ENCODE measurements around the gene ERC1.

Gene ERC1

DNA sequence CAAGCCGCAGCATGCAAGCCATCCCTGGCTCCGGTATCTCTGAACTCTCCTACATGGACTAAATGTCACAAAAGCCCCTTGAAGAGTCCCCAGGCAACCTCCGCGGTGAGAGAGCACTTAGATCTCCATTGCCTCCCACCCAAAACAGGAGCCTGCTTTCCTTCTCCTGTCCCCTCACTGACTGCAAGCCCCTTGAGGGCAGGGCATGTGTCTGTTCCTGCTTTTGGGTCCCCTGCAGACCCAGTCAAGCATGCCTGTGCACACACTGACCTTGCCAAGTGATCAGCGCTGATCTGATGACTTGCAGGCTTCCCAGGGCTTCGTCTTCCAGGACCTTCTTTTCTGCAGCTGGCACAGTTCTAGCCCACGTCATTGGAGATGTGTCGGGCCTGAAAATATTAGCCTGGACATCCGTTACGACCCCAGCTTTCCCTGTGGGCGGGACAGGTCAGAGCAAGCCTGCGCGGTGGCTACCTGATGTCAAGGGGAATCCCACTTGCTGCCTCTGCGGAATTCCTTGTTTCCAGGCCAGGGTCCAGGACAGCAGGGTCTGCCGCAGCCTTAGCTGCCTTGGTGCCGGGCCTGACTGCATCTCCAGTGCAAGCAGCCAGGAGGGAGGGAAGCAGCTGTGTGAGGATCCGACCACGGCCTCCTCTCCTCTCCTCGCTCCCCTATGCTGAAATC is 510.8 kb downstream of the ERC1 start:
- no peak for DNase-seq

DNA sequence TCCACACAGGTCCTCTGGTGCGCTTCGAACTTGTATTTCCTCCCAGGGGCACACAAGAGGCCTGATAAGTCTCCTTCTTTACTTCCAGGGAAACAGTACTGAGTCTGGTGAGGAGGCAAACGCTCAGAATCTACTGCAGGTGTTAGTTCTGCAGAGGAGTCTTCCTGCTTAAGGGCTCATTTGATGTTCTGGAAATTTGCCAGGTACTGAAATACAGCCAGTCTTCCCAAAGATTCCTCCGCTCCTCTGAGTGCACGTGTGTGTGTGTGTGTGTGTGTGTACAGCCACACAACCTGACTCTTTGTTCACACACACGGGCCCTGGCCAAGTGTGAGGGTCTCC is 511.3 kb downstream of the ERC1 start:
- DNase-seq, result no peak

DNA sequence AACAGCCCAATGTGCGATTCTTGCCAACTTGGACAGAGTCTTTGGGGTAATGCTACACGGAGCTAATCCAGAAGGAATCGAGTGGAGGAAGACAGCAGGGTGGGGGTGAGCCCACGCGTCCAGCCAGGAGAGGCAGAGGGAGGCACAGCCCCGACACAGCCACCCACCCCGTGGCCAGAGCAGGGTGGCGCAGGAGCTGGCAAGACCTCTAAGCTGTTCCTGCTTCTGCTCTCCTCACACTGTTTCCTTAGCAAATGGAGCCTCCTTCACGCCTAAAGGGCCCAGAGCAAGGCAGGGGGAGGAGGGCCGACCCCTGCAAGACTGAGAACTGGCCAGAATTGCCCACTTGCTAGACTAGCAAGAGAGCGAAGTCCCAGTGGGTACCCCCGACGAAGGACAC is 511.8 kb downstream of the ERC1 start:
- no peak for DNase-seq

DNA sequence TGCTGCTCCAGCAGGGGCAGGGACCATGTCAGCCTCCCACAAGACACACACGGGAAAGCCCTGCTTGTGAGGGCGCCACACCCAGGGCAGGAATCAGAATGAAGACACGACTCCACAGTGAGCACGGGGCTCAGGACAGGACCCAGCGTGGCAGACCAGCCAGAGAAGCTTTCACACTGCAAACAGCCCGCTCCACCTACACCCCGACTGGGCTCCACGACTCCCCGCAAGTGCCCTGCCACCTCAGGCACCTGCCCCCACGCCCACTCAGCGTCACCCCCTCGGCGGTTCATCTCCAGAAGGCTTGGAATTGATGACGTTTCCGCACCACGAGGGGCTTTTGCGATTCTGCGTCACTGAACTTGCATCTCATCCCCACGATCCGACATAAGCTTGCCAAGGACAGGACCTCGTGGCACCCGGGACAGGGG is 512.3 kb downstream of the ERC1 start:
- DNase-seq, result no peak

DNA sequence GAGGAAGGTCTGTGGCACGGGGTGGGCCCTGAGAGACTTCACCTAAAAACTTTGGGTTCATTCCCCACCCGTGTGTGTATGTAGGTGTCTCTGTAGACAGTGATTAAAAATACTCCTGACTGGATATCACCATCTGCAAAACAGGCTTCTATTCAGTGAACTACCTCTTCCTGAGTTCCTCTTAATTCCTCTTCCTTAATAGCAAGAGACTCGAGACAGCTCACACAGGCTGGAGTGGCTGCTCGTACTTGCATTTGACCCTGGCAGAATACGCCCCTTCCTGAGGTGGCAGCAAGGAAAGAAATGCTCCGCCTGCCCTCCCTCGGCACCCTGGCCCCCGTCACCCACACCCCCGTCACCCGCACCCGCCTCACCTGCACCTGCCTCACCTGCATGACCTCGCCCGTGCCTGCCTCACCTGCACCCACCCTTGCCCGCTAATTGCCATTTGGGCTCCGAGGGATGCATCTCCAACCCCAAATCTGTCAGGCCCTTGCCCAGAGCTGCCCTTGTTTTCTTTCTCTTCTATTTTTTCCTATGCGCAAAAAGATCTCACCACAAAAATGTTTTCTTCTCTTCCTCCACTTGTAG is 513.4 kb downstream of the ERC1 start:
- no peak for DNase-seq

GRCh38 chr12:1504895-1505311 is 513.9 kb downstream of the ERC1 start:
- no peak for DNase-seq

DNA sequence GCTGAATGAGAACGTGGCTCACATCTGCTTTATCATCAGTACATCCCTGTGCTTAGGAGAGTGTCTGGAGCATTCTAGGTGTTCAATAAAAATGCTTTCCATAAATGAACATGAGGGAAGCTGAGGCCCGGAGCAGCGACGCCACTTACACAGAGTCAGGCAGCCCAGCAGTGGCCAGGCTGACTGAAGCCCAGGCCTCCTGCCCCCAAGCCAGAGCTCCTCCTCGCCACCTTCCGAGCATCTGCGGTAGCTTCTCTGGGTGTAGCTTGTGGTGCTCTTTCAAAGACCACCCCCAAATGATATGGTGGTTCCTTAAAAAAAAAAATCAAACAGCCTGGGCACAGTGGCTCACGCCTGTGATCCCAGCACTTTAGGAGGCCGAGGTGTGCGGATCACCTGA is 514.6 kb downstream of the ERC1 start:
- DNase-seq, result no peak

DNA sequence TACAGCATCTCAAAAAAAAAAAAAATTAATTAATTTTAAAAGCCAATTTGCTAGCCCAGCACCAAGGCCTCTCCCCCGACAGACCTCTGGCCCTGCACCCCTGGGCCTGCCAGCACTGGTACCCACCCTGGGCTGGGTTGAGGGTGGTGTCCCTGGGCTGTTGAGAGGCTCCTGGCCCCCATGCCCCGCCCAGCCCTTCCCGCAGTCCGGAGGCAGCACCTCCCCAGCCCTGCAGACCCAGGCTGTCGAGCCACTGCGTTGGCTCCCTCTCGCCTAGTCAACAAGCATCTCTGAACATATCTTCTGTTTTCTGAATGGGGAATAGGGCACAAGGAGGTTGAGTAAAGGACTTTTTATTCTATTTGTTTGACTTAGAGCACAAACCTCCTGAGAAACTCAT is 516.3 kb downstream of the ERC1 start:
- DNase-seq, result no peak

- DNase-seq, result no peak
Measured at GRCh38 chr12:1509413-1510052, 518.5 kb downstream of the ERC1 start.

DNA sequence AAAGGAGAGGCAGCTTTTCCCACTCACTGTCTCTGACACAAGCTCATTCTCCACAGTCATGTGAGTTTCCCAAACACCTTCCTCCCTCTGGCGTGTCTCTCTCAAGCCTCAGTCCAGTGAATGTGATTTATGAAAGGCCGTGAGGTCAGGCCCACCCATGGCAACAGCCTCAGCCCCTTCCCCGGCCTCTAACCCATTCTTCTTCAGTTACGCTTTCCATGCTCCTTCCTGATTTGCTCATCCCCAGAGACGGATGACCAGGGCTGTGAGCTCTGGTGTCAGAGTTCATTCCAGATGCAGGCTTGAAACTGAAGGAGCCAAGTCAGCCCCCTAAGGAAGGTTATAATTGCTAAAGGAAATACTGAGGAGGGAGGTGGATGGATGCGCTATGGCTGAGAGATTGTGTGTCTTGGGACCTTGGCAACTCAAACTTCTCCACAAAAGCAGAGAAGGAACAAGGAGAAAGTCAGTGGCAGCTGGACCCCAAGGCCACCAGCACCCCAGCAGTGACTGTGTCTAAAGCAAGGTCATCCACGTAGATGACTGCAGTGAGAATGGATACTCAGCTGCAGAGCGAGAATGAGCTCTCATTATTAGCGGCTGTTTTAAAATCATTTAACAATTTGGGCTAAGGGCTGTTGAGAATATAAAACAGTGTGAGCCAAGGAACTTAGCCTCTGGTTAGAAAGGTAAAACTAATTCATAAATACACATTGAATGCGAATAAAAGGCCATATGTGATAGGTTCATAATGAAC is 519.2 kb downstream of the ERC1 start:
- DNase-seq, result no peak

DNA sequence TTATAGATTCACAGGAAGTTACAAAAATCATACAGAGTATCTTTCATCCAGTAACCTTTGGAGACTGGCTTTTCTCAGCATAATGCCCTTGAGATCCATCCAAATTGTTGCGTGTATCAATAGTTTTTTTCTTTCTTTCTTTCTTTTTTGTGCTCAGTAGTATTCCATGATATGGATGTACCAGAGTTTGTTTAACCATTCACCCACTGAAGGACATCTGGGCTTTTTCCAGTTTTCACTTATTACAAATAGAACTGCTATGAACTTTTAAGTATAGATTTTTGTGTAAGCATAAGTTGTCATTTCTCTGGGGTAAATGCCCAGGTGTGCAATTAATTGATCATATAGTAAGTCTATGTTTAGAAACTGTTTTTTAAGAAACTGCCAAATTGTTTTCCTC is 524.0 kb downstream of the ERC1 start:
- no peak for DNase-seq

DNA sequence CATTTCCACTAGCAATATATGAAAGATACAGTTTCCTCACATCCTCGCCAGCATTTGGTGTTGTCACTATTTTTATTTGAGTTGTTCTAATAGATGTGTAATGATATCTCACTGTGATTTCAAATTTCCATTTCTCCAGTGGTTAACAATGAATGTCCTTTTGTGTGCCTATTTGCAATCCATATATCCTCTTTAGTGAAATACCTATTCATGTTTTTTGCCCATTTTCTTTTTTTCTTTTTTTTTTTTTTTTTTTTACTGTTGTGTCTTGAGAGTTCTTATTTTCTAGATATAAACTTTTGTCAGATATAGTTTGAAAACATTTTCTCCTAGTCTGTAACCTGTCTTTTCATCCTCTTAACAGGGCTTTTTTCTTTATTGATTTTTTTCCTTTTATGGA is 524.4 kb downstream of the ERC1 start:
- DNase-seq, result no peak

- no peak for DNase-seq
Measured at GRCh38 chr12:1517007-1517406, 526.0 kb downstream of the ERC1 start.

- DNase-seq, result no peak
Measured at GRCh38 chr12:1517734-1518525, 526.9 kb downstream of the ERC1 start.

DNA sequence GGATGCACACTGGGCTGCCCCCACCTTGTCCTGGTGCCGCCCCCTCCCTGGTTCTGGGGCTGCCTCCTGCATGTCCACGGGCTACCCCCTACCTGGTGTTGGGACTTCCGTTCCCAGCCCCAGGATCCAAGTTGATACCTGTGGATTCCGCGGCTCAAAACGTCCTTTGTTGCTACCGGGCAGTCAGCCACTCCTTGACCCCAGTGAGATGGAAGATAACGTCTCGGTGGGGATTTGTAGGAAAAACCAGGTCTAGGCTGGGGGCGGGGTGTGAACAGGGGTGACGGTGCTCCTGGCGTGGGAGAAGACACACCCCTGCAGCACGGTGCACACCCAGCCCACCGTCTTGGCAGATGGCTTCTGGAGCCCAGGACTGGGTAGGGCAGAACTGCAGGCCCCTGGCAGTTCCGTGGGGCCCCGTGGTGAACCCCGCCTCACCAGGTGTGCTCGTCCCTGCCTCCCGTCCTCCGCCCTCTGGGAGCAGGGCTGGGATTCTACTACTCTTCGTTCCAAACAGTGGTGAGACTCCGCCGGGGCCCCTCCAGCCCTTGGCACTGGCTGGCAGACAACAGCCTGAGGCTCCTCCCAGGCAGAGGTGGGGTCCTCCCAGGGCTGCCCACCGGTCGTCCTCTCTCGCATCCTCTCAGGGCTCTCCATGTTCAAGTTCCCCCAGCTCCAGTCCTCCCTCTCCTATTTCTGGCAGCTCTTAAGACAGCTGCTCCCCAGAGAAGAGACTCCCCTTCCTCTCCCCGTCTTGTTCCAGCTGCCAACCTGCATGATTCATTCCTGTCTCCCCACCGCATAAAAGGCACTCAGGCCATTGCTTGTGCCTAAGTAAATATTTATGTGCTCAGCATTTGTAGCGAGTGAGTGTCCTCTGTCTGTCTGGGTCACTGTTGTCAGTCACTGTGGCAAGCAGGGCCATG is 527.8 kb downstream of the ERC1 start:
- DNase-seq, result no peak

DNA sequence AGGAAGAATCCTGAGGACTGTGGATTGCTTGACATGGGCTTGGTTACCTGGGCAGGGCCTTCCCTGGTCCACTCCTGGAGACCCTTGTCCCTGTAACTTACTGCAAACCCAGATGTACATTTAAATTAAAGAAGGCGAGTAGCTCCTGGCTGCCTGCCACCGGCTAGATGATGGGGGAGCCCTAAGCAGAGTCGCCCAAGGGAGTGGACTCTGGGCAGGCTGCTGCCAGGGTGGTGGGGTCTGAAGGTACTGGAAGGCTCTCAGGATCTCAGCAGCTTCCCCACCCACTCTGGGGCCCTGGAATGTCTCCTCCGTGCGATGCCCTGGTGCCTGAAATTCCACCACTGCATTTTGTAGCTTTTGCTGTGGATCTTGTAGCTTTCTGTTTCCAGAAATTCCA is 528.6 kb downstream of the ERC1 start:
- no peak for DNase-seq

GRCh38 chr12:1523046-1523445 is 532.0 kb downstream of the ERC1 start:
- no peak for DNase-seq

DNA sequence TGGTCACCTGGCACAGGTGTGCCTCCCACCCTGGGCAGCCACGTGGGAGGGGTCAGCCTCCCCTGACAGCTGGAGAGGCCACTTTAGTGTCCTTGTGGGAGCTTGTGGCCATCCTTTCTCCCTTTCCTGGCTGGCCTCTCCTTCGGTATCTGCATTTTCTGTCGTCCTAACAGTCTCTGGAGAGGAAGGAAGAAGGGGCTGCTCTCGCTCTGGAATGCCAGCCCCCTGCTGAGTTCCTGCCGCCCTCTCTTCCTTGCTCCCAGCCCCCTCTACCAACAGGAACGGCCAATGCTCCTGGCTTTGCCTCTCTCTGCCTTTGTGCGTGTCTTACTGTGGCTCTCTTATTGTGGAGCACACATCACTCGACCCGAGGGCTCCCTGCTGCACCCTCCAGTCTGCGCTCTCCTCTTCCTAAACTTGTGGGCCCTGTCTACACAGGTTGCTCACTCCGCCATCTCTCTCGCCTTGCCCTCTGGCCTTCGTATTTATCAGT is 532.6 kb downstream of the ERC1 start:
- DNase-seq, result no peak

DNA sequence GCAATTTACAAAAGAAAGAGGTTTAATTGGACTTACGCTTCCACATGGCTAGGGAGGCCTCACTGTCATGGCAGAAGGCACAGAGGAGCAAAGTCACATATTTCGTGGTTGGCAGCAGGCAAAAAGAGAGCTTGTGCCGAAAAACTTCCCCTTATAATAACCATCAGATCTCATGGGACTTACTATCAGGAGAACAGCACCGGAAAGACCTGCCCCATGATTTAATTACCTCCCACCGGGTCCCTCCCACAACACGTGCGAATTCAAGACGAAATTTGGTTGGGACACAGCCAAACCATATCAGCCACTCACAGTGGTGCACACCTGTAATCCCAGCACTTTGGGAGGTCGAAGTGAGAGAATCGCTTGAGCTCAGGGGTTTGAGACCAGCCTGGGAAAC is 534.8 kb downstream of the ERC1 start:
- no peak for DNase-seq

- DNase-seq, result no peak
Measured at GRCh38 chr12:1527789-1528188, 536.8 kb downstream of the ERC1 start.

DNA sequence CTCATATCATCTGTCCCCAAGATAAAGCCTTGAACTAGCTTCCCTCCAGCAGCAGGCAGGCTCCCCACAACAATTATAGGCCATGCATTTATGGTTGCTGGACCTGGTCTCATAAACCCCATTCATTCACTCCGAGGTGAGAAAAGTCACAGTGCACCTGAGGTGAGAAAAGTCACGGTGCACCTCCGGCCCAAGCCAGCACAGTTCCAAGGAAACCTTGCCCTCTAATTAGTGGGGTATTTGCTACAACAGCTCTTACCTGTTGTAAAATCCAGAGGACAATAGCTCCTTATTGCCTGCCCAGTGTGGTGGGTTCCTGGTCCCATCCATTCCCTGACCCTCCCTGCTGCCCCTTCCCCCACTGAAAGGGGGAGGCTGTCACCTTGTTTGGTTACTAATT is 537.8 kb downstream of the ERC1 start:
- no peak for DNase-seq

Data from activated CD8-positive, alpha-beta memory T cell treated with anti-CD3 and anti-CD28 coated beads, Interleukin-2, amount 50 U/mL, for 4 hours (primary cell).